GM12878 (cell line): ENCODE measurements around the gene C12orf60. TPM values are rescaled to one million over a fixed set of nuclear protein-coding genes. Genes with fewer than 3 reads are reported as not detected.

Experiments
- ATAC-seq: fragments of 200-7000 bp; cut with Tn5 transposase; 3 replicates; pipeline ENCODE4 v1.9.1; 2020; ENCODE audit warnings: mild to moderate bottlenecking, moderate library complexity
- BruUV-seq: library from RNA; stranded (reverse); fragments of 400-500 nt; replicated peaks from 2 replicates; lab custom pipeline; 2021; lab: Mats Ljungman, UMichigan
- CTCF ChIA-PET: fragments of 300-600 bp; sonication (Branson Sonifier 250); formaldehyde crosslinking; extraction: SDS; loops from one replicate; lab custom pipeline; 2021; ENCODE audit warnings: inconsistent platforms; lab: Yijun Ruan, JAX
- POLR2A ChIA-PET: fragments of 350-600 bp; formaldehyde crosslinking; extraction: SDS; loops from one replicate; lab custom pipeline; 2021; ENCODE audit warnings: inconsistent platforms; lab: Charles Lee
- RAD21 ChIA-PET: fragments of 300-600 bp; sonication (Branson Sonifier 250); formaldehyde crosslinking; loops from one replicate; lab custom pipeline; 2023; ENCODE audit warnings: antibody characterized with exemption; ENCODE audit not compliant: unreplicated experiment; lab: Charles Lee
- SMC1A ChIA-PET: fragments of 300-600 bp; sonication (Branson Sonifier 250); formaldehyde crosslinking; loops from one replicate; lab custom pipeline; 2023; ENCODE audit not compliant: unreplicated experiment, uncharacterized antibody; lab: Charles Lee
- DNase-seq: peaks from one replicate; pipeline ENCODE4 v3.0.0-alpha.2; 2011; ENCODE audit warnings: low read depth, low spot score
- FAIRE-seq: peaks from 3 replicates; lab custom pipeline; 2011; peaks lifted over from hg19 to GRCh38; lab: Jason Lieb, UNC
- H2AFZ ChIP-seq: 2 replicates; pipeline ENCODE4 v1.6.0; 2011; ENCODE audit warnings: low read depth, low read length, control low read depth; ENCODE audit not compliant: control insufficient read depth
- H3K27ac ChIP-seq: 2 replicates; pipeline ENCODE4 v1.5.1; 2011; ENCODE audit warnings: control low read depth; ENCODE audit not compliant: control insufficient read depth, insufficient read depth
- H3K27me3 ChIP-seq, 2 experiments: replicated peaks in 1 of 2; 2 replicates each; pipeline versions ENCODE4 v1.6.0 to v1.6.1; 2011; ENCODE audit warnings: low read length in 1 of 2; ENCODE audit not compliant: control insufficient read depth in 2 of 2, insufficient read depth in 2 of 2
- H3K36me3 ChIP-seq, 2 experiments: 2 replicates each; pipeline ENCODE4 v1.5.1; 2011; ENCODE audit warnings: low read length in 1 of 2; ENCODE audit not compliant: control insufficient read depth in 2 of 2, insufficient read depth in 2 of 2
- H3K4me1 ChIP-seq: 2 replicates; pipeline ENCODE4 v1.6.1; 2011; ENCODE audit warnings: mild to moderate bottlenecking, low read length, moderate library complexity, mixed read lengths; ENCODE audit not compliant: control insufficient read depth, insufficient read depth
- H3K4me2 ChIP-seq: 2 replicates; pipeline ENCODE4 v1.6.0; 2011; ENCODE audit warnings: control low read depth; ENCODE audit not compliant: control insufficient read depth, insufficient read depth
- H3K4me3 ChIP-seq: fragments of 200-600 bp; sonication (generic); 2 replicates; pipeline ENCODE4 v1.5.1; 2016
- H3K79me2 ChIP-seq: 2 replicates; pipeline ENCODE4 v1.6.0; 2011; ENCODE audit warnings: low read length; ENCODE audit not compliant: control insufficient read depth, insufficient read depth
- H3K9ac ChIP-seq: 2 replicates; pipeline ENCODE4 v1.8.0; 2011; ENCODE audit warnings: low read length, control low read depth, mixed read lengths; ENCODE audit not compliant: control insufficient read depth, insufficient read depth
- H3K9me3 ChIP-seq: replicated peaks from 3 replicates; pipeline ENCODE4 v1.5.1; 2011; ENCODE audit warnings: mild to moderate bottlenecking, low read length; ENCODE audit not compliant: control insufficient read depth, insufficient read depth
- H4K20me1 ChIP-seq: 2 replicates; pipeline ENCODE4 v1.6.0; 2011; ENCODE audit not compliant: control insufficient read depth, insufficient read depth
- ATF3 ChIP-seq: IDR thresholded peaks from 2 replicates; pipeline ENCODE4 v1.6.1; 2011; ENCODE audit warnings: low read depth, mild to moderate bottlenecking, low read length, moderate library complexity, borderline replicate concordance; ENCODE audit errors: extremely low read depth
- BCL3 ChIP-seq: IDR thresholded peaks from 2 replicates; pipeline ENCODE4 v1.6.1; 2011; ENCODE audit warnings: borderline replicate concordance, low read depth, mild to moderate bottlenecking, moderate library complexity, low read length; ENCODE audit not compliant: insufficient read depth, poor library complexity, severe bottlenecking
- CTCF ChIP-seq, 3 experiments: IDR thresholded peaks in 2 of 3; conservative IDR thresholded peaks in 1 of 3; 2 replicates each; pipeline ENCODE4 v1.5.1; 2011; ENCODE audit warnings: low read depth in 3 of 3, low read length in 3 of 3, mild to moderate bottlenecking in 3 of 3, control low read depth in 2 of 3, moderate library complexity in 2 of 3, inconsistent platforms in 1 of 3, mixed read lengths in 1 of 3; ENCODE audit not compliant: control insufficient read depth in 2 of 3, insufficient read depth in 1 of 3; ENCODE audit errors: extremely low read depth in 1 of 3
- DPF2 ChIP-seq: fragments of 450-650 bp; IDR thresholded peaks from 2 replicates; pipeline ENCODE4 v1.6.1; 2017; ENCODE audit warnings: mild to moderate bottlenecking
- HDAC6 ChIP-seq: fragments of 200-600 bp; sonication (generic); IDR thresholded peaks from one replicate; pipeline ENCODE4 v1.8.0; 2017; ENCODE audit warnings: antibody characterized with exemption; ENCODE audit not compliant: unreplicated experiment
- NFYB ChIP-seq: IDR thresholded peaks from 2 replicates; pipeline ENCODE4 v1.6.1; 2011; ENCODE audit warnings: low read depth, mild to moderate bottlenecking, low read length, improper control_type of control experiment, moderate library complexity; ENCODE audit not compliant: insufficient read depth
- RAD21 ChIP-seq: IDR thresholded peaks from 2 replicates; pipeline ENCODE4 v1.6.1; 2011; ENCODE audit warnings: mild to moderate bottlenecking, low read depth, low read length, moderate library complexity; ENCODE audit not compliant: insufficient read depth
- WRNIP1 ChIP-seq: IDR thresholded peaks from 2 replicates; pipeline ENCODE4 v1.6.1; 2011; ENCODE audit warnings: low read depth, low read length, improper control_type of control experiment, borderline replicate concordance
- ZNF687 ChIP-seq: fragments of 450-650 bp; IDR thresholded peaks from 2 replicates; pipeline ENCODE4 v1.6.1; 2017; ENCODE audit warnings: mild to moderate bottlenecking, moderate library complexity
- WGBS: methylation state at CpG from one replicate; pipeline ENCODE4 v1.1.6; 2016; ENCODE audit warnings: low lambda C conversion rate; ENCODE audit not compliant: insufficient replicate concordance, insufficient coverage; ENCODE audit errors: missing lambda C conversion rate; 5-methylcytosine and 5-hydroxymethylcytosine counted together
- in situ Hi-C: fragments of 300-500 bp; cut with MboI; formaldehyde crosslinking; loops from 9 replicates; pipeline ENCODE4 v1.14.3; 2018; ENCODE audit warnings: mixed read lengths
- intact Hi-C: fragments of 100-400 bp; cut with micrococcal nuclease; formaldehyde crosslinking; loops from one replicate; pipeline ENCODE4 v1.14.2; 2022; ENCODE audit not compliant: unreplicated experiment
- polyA plus RNA-seq, 11 experiments: library from polyadenylated mRNA; depleted of rRNA in 4 of 11; unstranded in 6 of 11; stranded (reverse) in 5 of 11; fragments of >200 nt; fragmentation: Nextera tagmentation in 4 of 11; fragmentation: Illumina TruSeq in 1 of 11; extraction: Ambion mirVana in 4 of 11; extraction: Trizol in 1 of 11; gene quantifications; 1 replicate in 1 of 11; 2 replicates in 10 of 11; pipeline versions ENCODE4 v1.2.1 to v1.2.3, GENCODE V29; 2011 to 2016; ENCODE audit warnings: inconsistent platforms in 2 of 11, missing spikeins in 2 of 11, low read depth in 1 of 11
- total RNA-seq, 4 experiments: library from RNA; depleted of rRNA in 3 of 4; stranded (reverse); fragments of >200 nt in 3 of 4; fragmentation: Illumina TruSeq in 1 of 4; extraction: Trizol in 1 of 4; gene quantifications; 2 replicates each; pipeline versions ENCODE4 v1.2.1 to v1.2.3, GENCODE V29; 2013 to 2021

Gene C12orf60
- total and polyA plus RNA-seq, 10 of the 15 experiments (the other 5 are each of a cell fraction or from before 2014, with no cell fraction given) = 1.8 to 7.2 (median 3.2) TPM

- peaks cover 15% of the 10 kb centered on the region for H3K79me2 ChIP-seq
- intact Hi-C loops (no loop called here), in situ Hi-C loops (loop anchor here (10.0 to 25.0 kb wide), 3 partner anchors 178 to 1964 kb away; partner anchors contain the start of genes DDX47 and STRAP)
- H3K27me3 ChIP-seq = no peaks in the 10 kb centered on the region
- ChIA-PET POLR2A (interaction anchor here (0.8 to 4.3 kb wide), 2 partner anchors 26 to 28 kb away, joined by 4 to 24 read pairs; partner anchors contain the start of genes C12orf60 and WBP11), SMC1A (interaction anchor here (0.8 to 4.4 kb wide), 7 partner anchors 24 to 219 kb away, joined by 4 to 29 read pairs (median 4); no protein-coding TSS in a partner anchor), CTCF (interaction anchor here (0.7 to 2.6 kb wide), 13 partner anchors 8 to 538 kb away, joined by 3 to 11 read pairs (median 4); partner anchors contain the start of genes C12orf60 and WBP11), RAD21 (interaction anchor here (0.7 to 9.5 kb wide), 3 partner anchors 19 to 219 kb away, joined by 3 to 89 read pairs (median 6); partner anchors contain the start of genes C12orf60 and WBP11)
- peaks cover 5% of the 10 kb centered on the region for H3K4me1 ChIP-seq
- peak overlapping the region; percentile 95 for H3K4me2 ChIP-seq
- TF ChIP-seq ZNF687 (no peak), BCL3 (no peak), HDAC6 (no peak), CTCF (IDR thresholded peaks at IDR 0.05 in 2 of 3, conservative IDR thresholded peaks at IDR 0.05 in 1 of 3; ENCODE audit: control insufficient read depth in 2 of 3, extremely low read depth in 1 of 3, insufficient read depth in 1 of 3, low read depth in 3 of 3, low read length in 3 of 3) (peak; percentile 22 to 49 (median 41); a peak in 3 of 6 replicates), NFYB (no peak), DPF2 (no peak), ATF3 (no peak), RAD21 (peak; percentile 59), WRNIP1 (no peak)
- no peaks in the 10 kb centered on the region for H3K9me3 ChIP-seq
- no peak for DNase-seq
- no peak overlapping the region for H3K27ac ChIP-seq
- no peak overlapping the region for H2AFZ ChIP-seq
- no peak for ATAC-seq
- H4K20me1 ChIP-seq = no peaks in the 10 kb centered on the region
- no peak for FAIRE-seq
- H3K36me3 ChIP-seq = no peaks in the 10 kb centered on the region
- no TSS peak for BruUV-seq
- 79% methylated on average over 5 of the region's 5 CpGs for WGBS
- no peak overlapping the region for H3K4me3 ChIP-seq
- no peak overlapping the region for H3K9ac ChIP-seq
These were observed 27.1 kb upstream of the C12orf60 start for GRCh38 chr12:14776236-14776961.
